Measurements from ENCODE around the gene CA6. TPM values are rescaled to one million over a fixed set of nuclear protein-coding genes. Genes with fewer than 3 reads are reported as not detected.
"Not testable (repeated sequence)": the region's sequence is repeated elsewhere in the genome, so short reads cannot be mapped to it uniquely, and the experiment has no call there.

The CA6 gene
- total RNA-seq, 1 donor from 2014 or later: not detected

DNA sequence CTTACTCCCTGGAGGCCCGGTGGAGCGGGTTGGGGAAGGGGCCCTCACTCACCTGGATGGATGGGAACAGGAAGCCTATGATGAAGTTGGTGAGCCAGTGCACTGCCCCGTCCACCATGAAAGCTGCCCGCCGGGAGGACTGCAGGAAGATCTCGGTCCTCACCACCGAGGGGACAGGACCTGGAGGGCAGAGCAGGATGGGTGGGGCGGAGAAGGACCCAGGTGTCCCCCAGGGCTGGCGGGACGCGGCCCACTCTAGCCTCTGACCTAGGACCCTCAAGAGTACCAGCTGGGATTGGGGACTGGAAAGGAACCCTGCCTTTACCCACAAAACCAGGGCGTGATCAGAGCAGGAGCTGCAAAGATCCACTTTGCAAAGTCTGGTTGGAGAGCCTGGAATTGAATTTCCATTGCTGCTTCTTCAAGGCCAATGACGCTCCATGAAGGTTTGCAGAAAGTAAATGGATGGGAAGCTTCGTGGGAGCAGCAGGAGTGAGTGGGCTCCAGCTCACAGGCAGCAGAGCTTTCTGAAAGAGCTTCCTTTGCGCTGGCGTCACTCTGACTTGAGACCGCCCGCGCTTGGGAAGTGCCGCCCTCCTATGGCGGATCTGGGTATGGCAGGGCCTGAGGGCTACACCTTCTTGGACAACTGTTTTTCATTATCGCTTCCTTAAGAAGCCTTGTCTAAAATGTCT, 59.2 kb downstream of the CA6 start:
- DNase-seq (ENCODE audit: low spot score): no peak

DNA sequence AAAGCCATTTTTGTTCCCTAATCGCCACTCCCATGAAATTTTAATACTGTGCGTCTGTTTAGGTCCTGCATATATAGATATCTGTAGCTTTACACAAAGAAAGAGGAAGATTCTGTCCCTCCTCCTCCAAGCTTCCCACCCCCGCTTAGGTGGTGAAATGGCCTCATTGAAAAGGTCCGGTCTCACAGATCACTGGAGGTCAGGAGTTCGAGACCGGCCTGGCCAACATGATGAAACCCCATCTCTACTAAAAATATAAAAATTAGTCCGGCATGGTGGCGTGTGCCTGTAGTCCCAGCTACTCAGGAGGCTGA, 59.7 kb downstream of the CA6 start:
- no peak for DNase-seq (ENCODE audit: low spot score)

DNA sequence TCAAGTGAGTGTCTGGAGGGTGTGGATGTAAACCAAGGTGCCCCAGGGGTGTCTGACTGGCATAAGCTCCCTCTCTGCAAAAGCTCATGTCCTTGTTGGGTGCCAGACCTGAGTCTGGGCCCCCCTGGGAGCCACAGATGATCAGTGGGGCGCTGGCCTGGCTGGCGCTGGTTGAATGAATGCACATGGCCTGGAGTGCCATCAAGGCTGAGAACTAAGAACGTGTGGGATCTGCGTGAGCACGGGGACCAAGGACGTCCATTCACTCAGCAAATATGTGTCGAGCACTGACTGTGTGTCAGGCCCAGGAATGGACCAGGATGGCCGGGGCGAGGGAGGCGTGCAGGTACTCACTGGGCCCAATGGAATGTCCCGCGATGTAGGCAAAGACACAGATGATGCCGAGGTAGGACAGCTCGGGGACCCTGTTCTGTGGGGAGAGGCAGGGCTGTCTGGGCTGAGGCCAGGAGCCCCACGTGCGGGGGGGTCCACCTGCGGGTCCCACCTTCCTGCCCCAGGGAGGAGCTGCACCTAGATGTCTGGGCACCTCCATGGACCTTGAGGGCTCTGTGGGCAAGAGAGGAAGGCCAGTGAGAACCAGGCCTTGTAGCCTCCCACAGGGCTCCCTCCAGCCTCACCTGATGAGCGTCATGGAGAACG, 61.4 kb downstream of the CA6 start:
- no peak for DNase-seq (ENCODE audit: low spot score)

DNA sequence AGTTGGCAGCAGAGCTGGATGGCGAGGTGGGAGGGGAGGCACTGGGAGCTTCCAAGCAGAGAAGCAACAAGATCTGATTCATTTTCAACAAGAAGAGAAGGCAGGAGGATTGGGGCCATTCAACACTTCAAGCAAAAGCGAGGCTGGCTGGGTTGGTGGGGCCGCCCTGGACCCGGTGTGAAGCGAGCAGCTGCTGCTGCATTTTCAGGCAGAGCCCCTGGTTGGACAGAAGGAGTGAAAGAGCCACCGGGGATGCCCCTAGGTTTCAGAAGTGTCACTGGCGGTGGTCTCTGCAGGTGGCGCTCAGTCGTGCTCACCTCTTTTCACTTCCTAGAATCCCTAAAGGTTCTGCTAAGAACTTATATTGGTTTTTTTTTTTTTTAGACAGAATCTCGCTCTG, 62.6 kb downstream of the CA6 start:
- DNase-seq (ENCODE audit: low spot score): no peak

DNA sequence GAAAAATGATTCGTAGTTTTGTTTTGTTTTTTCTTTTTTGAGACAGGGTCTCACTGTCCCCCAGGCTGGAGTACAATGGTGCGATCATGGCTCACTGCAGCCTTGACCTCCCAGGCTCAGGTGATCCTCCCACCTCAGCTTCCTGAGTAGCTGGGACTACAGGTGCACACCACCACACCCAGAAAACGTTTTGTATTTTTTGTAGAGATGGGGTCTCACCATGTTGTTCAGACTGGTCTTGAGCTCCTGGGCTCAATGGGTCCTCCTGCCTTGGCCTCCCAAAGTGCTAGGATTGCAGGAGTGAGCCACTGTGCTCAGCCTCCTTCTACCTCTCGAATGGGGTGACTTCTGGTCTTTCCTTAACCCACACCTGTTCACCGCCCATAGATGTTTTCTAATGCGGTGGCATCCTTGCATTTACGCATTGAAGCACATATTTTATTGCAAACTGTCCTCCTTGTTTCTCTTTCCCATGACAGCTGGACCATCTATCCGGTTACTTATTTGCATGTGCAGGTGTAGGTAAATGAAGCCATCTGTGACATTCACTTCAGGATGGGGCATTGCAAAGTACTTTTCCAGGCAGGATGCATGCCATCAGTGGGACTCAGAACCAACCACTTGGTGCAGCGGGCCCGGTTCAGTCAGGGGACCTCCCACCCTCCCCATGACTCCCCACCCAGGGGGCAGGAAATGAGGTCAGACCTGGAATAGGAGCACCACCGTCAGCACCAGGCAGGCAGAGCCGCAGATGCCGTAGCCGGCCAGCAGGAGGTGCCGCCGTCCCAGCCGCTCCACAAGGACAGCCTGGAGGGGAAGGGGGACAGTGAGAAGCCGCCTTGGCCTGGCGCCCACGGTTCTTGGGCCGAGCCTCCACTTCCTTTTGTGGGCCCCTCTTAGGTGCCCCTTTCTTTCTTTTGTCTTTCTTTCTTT, 64.0 kb downstream of the CA6 start:
- no peak for DNase-seq (ENCODE audit: low spot score)

DNA sequence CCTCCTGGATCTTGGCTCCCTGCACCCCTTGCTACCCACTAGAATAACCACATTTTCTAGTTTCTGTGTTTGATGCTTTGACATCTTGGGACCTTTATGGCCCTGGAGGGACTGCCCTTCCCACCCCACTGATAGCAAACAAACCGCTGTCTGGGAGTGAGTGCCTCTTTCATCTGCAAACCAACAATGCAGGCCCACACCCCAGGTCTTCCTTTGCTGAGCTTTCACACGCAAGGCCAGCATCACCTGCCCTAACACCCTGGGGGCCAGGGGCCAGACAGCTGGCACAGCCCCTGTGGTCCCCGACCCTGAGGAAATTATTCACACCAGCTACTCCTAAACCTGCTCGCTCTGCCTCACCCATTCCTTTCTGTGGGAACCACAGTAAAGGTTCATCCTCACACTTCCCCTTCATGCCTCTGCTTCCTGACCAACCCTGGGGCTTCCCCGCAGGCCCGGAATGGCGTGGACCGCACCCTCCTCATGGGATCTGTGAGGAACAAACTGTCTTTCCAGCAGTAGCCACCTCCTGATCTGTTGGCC, 65.2 kb downstream of the CA6 start:
- DNase-seq (ENCODE audit: low spot score): no peak

DNA sequence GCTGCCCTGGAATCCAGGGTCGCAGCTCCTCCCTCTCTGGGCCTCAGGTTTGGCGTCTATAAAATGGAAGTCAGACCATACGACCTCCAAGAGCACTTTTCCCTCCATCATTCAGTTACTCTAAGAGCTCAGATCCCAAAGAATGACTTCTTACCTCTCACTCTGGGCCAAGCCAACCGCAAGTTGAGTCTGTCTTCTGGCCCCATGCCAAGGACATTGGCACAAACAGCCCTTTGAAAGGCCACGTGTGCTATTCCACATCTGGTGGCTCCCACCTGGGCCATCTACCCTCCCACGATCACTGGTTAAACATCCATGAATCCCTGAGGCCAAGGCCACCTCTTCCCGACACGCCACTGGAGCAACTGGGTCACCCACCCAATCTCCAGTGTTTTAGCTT, 68.2 kb downstream of the CA6 start:
- DNase-seq (ENCODE audit: low spot score): no peak

DNA sequence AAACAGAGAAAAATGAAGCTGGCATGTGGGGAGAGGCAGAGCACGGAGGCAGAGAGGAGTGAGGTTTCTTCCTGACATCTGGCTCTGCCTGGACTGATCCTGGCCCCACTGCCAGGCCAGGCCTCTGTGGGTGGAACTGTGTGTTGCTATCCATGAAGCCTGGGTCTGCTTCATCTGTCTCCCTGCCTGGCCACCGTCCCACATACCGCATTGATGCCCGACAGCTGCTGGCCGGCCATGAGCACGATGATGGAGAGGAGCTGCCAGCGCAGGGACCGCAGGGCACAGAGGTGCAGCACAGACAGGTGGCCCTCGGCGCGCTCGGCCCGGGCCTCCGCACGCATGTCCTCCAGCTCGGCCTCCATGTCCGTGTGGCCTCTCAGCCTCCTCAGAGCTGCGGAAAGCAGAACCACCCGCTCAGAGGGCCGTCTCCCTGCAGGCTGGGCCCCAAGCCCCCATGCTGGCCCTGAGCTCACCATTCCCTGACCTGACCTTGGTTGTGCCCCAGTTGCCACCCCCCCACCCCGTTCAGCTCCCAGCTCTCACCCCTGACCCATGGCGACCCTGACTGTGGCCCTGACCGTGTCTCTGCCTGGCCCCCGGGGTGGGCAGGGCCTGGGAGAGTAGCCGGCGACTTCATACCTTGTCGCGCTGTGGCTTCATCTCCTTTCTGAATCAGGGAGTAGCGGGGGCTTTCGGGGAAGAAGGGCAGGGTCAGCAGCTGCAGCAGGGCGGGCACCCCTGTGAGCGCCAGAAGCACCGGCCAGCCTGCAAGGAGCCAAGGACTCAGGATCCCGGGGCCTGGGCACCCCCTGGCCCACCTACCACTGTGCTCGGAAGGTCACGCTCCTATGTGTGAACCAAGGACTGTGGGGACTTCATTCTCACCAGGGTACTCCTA, 69.1 kb downstream of the CA6 start:
- no peak for DNase-seq (ENCODE audit: low spot score)

DNA sequence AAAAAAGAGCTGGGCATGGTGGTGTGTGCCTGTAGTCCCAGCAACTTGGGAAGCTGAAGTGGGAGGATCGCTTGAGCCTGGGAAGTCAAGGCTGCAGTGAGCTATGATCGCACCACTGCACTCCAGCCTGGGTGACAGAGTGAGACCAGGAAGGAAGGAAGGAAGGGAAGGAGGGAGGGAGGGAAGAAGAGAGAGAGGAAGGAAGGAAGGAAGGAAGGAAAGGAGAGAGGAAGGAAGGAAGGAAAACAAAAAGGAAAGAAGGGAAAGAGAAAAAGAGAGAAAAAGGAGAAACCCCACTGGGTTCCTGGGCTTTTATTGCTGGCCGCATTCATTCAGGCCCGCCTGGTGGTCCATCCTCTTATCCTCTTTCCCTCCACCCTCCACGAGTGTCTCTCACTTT, 70.8 kb downstream of the CA6 start:
- DNase-seq (ENCODE audit: low spot score): no peak

DNA sequence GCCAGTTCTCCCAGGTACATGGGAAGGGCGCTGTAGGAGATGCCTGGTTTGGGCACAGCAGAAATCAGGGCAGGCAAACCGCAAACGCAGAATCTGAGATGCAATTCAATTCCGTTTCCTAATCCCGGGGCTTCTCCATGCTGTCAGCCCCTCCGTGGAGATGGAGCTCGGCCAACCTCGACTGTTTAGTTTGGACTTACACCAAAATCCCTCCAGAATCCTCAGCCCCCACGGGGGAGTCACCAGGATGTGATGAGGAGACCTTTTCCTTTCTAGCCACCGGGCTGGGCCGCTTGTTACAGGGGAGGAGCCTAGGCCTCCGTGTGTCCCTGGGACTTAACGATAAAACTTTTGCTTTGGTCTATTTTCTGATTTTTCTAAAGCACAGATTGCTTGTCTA, 72.7 kb downstream of the CA6 start:
- DNase-seq (ENCODE audit: low spot score): no peak

DNA sequence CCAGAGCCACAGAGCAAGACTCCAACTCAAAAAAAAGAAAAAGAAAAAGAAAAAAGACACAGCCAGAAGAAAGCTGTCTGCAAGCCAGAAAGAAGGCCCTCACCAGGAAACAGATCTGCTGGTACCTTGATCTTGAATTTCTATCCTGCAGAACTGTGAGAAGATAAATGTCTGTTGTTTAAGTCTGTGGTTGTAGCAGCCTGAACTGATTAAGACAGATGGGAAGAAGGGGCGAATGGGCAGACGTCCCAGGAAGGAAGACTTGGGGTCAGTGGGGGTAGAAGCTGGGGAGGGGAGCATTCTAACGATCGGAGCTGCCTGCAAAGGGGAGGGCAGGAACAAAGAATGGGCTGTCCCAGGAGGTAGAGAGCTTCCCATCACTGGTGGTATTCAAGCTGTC, 74.2 kb downstream of the CA6 start:
- DNase-seq (ENCODE audit: low spot score): no peak

DNA sequence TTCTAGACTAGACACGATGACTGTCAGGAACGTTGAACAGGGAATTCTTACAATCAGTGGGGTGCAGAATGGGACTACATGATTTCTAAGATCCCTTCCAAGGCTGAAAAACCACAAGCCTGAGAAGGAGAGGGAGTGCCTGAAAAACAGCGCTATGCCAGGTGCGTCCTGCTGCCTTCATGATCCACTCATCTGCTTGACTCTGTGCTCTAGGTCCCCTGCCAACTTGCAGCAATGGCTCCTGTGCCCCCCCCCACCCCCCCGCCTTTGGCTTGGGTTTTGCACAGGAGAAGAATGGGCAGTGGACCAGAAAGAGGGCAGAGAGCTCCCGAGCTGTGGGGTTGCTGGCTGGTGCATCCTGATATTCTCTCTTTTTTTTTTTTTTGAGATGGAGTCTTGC, 74.6 kb downstream of the CA6 start:
- no peak for DNase-seq (ENCODE audit: low spot score)

DNA sequence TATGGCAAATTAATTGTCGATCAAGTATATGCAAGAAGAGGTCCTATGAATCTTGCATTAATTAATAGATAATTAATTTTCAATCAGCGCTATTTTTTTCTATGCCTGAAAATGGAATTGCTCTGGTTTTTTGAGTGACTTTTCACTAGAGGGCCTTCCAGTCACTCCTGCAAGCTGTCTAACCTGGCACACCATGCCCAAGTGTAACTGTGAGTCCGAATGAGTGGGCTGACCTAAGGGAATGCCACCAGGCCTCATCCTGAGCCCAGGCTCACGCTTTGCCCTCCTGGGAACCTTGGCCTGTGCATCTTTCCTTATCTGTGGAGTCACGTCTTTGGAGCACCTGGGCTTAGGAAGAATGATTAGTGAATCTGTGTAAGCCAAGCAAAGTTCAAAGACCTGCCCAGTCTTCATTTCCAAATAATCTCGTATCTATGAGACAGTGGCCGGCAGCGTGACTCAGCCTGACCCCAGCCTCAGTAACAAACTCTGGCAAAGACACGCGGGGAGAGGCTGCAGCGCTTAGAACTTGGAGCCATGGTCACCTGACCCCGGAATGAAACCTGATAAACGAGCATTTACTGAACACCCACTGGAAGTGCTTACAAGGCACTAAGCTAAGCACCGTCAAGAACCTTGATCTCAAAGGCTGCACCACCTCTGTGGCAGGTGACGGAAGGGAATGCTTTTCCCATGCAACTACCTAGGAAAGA, 76.5 kb downstream of the CA6 start:
- not testable (repeated sequence) for DNase-seq (ENCODE audit: low spot score)

DNA sequence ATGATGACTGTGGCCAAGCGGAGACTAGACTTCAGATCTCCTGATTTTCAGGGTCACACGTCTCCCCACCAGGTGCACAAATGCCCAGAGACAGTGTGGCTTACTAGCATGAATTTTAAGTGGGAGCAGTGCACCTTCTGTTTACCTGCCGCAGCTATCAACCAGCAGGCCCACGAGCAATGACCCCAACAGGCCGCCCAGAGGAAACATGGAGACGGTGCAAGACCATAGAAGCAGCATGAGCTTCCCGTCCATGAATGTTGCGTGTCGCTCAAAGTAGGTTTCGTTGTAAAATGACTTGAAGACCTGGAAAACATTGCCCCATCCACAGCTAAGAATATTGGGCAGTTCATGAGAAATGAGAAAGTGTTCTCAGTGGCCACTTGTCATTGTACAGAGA, 77.1 kb downstream of the CA6 start:
- no peak for DNase-seq (ENCODE audit: low spot score)

Other genes starting within 250 kb of the CA6 start
- 120 TPM for gene RERE, start 128.2 kb upstream of the CA6 start, total RNA-seq
- 863 TPM for gene ENO1, start 67.2 kb upstream of the CA6 start, total RNA-seq
- gene SLC2A7, start 80.6 kb downstream of the CA6 start, total RNA-seq: not detected
- 12.9 TPM for gene SLC2A5, start 123.8 kb downstream of the CA6 start, total RNA-seq
- gene GPR157, start 183.2 kb downstream of the CA6 start, total RNA-seq: 15.5 TPM